Erythroblast (primary cell): ENCODE measurements around the gene CELSR2.

ENCODE experiments used
- GATA1 ChIP-seq: IDR thresholded peaks from 2 replicates; pipeline ENCODE4 v1.6.1; 2011; ENCODE audit warnings: low read depth, mild to moderate bottlenecking, control low read depth, low read length, moderate library complexity
- POLR2A ChIP-seq: IDR thresholded peaks from 2 replicates; pipeline ENCODE4 v1.6.1; 2011; ENCODE audit warnings: mild to moderate bottlenecking, low read length

- TF ChIP-seq POLR2A (no peak), GATA1 (no peak)
Observed at GRCh38 chr1:109319114-109319513, 69.8 kb downstream of the CELSR2 start.
